Suprapubic skin (tissue), 4 donors: ENCODE data around the gene PXYLP1. TPM values are rescaled to one million over a fixed set of nuclear protein-coding genes. Genes with fewer than 3 reads are reported as not detected.

Source experiments
- DNase-seq, 2 donors: peaks; one replicate each; pipeline ENCODE4 v3.0.0-alpha.2; 2019; ENCODE audit warnings: low spot score in 2 of 2
- H3K27ac ChIP-seq: fragments of 200-600 bp; sonication (generic); one replicate; pipeline ENCODE4 v1.5.1; 2019
- H3K27me3 ChIP-seq: fragments of 200-600 bp; sonication (generic); one replicate; pipeline ENCODE4 v1.5.1; 2019
- H3K36me3 ChIP-seq: fragments of 200-600 bp; sonication (generic); one replicate; pipeline ENCODE4 v1.5.1; 2019
- H3K4me1 ChIP-seq: fragments of 200-600 bp; sonication (generic); one replicate; pipeline ENCODE4 v1.5.1; 2019
- H3K4me3 ChIP-seq: fragments of 200-600 bp; sonication (generic); one replicate; pipeline ENCODE4 v1.5.1; 2019; ENCODE audit warnings: mild to moderate bottlenecking
- H3K9me3 ChIP-seq: fragments of 200-600 bp; sonication (generic); one replicate; pipeline ENCODE4 v1.5.1; 2019
- EP300 ChIP-seq: sonication (generic); formaldehyde crosslinking; IDR thresholded peaks from one replicate; pipeline ENCODE4 v1.6.1; 2017; ENCODE audit warnings: antibody characterized with exemption
- POLR2A ChIP-seq, 2 donors: fragments of 450-650 bp; IDR thresholded peaks; one replicate each; pipeline ENCODE4 v1.6.1; 2017; ENCODE audit warnings: antibody characterized with exemption in 2 of 2, mild to moderate bottlenecking in 2 of 2, moderate library complexity in 2 of 2
- POLR2AphosphoS5 ChIP-seq, 3 donors: sonication (generic); formaldehyde crosslinking; IDR thresholded peaks; one replicate each; pipeline ENCODE4 v1.6.1; 2017; ENCODE audit warnings: antibody characterized with exemption in 3 of 3
- WGBS: methylation state at CpG from one replicate; pipeline ENCODE4 v1.1.5; 2018; 5-methylcytosine and 5-hydroxymethylcytosine counted together
- total RNA-seq, 4 donors: library from RNA; depleted of rRNA; stranded (reverse); fragments of >200 nt; gene quantifications; one replicate each; pipeline ENCODE4 v1.1.0, GENCODE V29; 2016
- TF ChIP-seq, protein P1 (sequence below), 2 donors: fragments of 200-600 bp in 1 of 2; fragments of 450-650 bp in 1 of 2; sonication (generic) in 1 of 2; IDR thresholded peaks; one replicate each; pipeline ENCODE4 v1.5.1; 2016 to 2019; ENCODE audit warnings: antibody characterized with exemption in 2 of 2, mild to moderate bottlenecking in 1 of 2, moderate library complexity in 1 of 2

The PXYLP1 gene
- total RNA-seq, 4 donors from 2014 or later, result 6.7 to 11.8 (median 9.5) TPM

- WGBS, result 63% methylated on average over 4 of the region's 4 CpGs
- no peak for DNase-seq
- Histone ChIP-seq H3K27ac (no peak overlapping the region), H3K27me3 (no peaks in the 10 kb centered on the region), H3K9me3 (no peaks in the 10 kb centered on the region), H3K36me3 (peaks cover 3% of the 10 kb centered on the region), H3K4me1 (peaks cover 10% of the 10 kb centered on the region), H3K4me3 (no peak overlapping the region)
- TF ChIP-seq, protein P1, sequence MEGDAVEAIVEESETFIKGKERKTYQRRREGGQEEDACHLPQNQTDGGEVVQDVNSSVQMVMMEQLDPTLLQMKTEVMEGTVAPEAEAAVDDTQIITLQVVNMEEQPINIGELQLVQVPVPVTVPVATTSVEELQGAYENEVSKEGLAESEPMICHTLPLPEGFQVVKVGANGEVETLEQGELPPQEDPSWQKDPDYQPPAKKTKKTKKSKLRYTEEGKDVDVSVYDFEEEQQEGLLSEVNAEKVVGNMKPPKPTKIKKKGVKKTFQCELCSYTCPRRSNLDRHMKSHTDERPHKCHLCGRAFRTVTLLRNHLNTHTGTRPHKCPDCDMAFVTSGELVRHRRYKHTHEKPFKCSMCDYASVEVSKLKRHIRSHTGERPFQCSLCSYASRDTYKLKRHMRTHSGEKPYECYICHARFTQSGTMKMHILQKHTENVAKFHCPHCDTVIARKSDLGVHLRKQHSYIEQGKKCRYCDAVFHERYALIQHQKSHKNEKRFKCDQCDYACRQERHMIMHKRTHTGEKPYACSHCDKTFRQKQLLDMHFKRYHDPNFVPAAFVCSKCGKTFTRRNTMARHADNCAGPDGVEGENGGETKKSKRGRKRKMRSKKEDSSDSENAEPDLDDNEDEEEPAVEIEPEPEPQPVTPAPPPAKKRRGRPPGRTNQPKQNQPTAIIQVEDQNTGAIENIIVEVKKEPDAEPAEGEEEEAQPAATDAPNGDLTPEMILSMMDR (IDR thresholded peaks at IDR 0.05), result no peak
- TF ChIP-seq POLR2AphosphoS5 (IDR thresholded peaks at IDR 0.05), result no peak
- no peak for TF ChIP-seq EP300
- no peak for TF ChIP-seq POLR2A (IDR thresholded peaks at IDR 0.05)
These were observed 49.1 kb downstream of the PXYLP1 start for GRCh38 chr3:141280690-141281089.

DNA sequence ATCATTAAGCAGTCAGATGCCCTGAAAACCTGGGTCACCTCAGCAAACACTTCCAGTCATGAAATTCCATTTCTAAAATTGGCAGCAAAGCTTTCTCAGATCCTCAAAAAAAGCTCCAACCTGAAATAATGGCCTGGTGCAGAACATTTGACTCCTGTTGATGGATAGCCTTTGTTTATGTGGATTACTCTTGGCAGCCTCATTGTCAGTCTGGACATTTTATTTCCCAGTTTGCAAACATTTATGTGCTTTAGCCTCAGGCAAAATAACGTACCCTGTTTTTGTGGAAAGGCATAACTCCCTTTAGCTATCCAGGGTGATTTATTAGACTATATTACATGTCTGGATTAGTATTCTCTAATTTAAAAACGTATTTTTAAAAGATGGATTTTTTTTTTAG is 53.9 kb downstream of the PXYLP1 start:
- TF ChIP-seq POLR2AphosphoS5 (IDR thresholded peaks at IDR 0.05), result no peak
- 72% methylated on average over 2 of the region's 2 CpGs for WGBS
- no peak for DNase-seq

DNA sequence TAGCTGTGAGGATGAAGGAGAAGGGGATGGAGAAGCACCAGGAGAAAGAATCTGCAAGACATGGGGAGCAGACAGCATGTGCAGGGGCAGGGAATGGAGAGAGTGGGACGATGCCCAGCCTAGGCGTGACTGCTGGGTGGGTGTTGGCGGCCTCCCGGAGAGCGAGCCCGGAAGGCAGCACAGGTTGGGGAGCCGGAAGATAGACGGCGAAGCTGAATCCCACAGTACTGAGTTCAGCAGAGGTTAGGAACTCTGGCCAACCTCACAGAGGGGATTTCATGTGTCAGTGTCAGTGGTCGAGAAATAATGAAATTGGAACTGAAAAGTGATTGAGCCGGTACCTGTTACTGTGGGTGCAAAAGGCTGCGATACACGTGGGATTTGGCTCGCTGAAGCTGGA is 55.2 kb downstream of the PXYLP1 start:
- peaks cover 9% of the 10 kb centered on the region for H3K36me3 ChIP-seq
- no peak overlapping the region for H3K27ac ChIP-seq
- no peaks in the 10 kb centered on the region for H3K27me3 ChIP-seq
- WGBS, result 94% methylated on average over 14 of the region's 14 CpGs
- no peaks in the 10 kb centered on the region for H3K4me1 ChIP-seq
- no peaks in the 10 kb centered on the region for H3K9me3 ChIP-seq
- TF ChIP-seq, protein P1 (IDR thresholded peaks at IDR 0.05), result no peak
- TF ChIP-seq EP300, result no peak
- TF ChIP-seq POLR2AphosphoS5 (IDR thresholded peaks at IDR 0.05), result no peak
- no peak for TF ChIP-seq POLR2A (IDR thresholded peaks at IDR 0.05)
- DNase-seq, result no peak
- H3K4me3 ChIP-seq, result no peak overlapping the region

More for the DNA sequence above, 53.9 kb downstream of the PXYLP1 start:
- no peaks in the 10 kb centered on the region for H3K4me1 ChIP-seq
- H3K4me3 ChIP-seq, result no peak overlapping the region
- no peaks in the 10 kb centered on the region for H3K27me3 ChIP-seq
- no peak overlapping the region for H3K27ac ChIP-seq
- H3K36me3 ChIP-seq, result peaks cover 7% of the 10 kb centered on the region
- no peaks in the 10 kb centered on the region for H3K9me3 ChIP-seq

DNA sequence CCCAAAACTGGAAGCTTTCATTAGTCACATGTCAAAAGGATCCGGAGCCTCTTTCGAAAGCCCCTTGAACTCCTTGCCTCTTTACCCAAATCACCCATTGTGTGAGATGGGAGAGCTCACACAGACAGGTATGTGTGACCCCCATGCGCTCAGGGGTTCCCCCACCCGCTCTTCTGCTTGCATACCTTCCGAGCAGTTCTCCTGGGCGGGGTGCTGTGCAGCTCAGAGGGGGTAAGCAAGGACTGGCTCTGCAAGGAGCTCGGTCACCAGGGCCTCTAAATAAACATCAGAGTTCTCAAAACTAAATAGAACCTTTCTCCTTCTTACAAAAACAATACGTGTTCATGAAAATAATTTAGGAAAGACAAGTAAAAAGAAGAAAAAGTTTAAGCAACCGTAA is 55.7 kb downstream of the PXYLP1 start:
- no peak for TF ChIP-seq EP300
- TF ChIP-seq, protein P1 (IDR thresholded peaks at IDR 0.05), result no peak
- no peak for TF ChIP-seq POLR2A (IDR thresholded peaks at IDR 0.05)
- no peak for TF ChIP-seq POLR2AphosphoS5 (IDR thresholded peaks at IDR 0.05)
- no peaks in the 10 kb centered on the region for H3K4me1 ChIP-seq

GRCh38 chr3:141288336-141288990 is 56.8 kb downstream of the PXYLP1 start:
- no peaks in the 10 kb centered on the region for H3K4me1 ChIP-seq
- 90% methylated on average over 7 of the region's 7 CpGs for WGBS
- no peak overlapping the region for H3K27ac ChIP-seq
- no peaks in the 10 kb centered on the region for H3K27me3 ChIP-seq
- no peaks in the 10 kb centered on the region for H3K9me3 ChIP-seq
- peaks cover 12% of the 10 kb centered on the region for H3K36me3 ChIP-seq
- TF ChIP-seq, protein P1 (IDR thresholded peaks at IDR 0.05), result no peak
- TF ChIP-seq POLR2AphosphoS5 (IDR thresholded peaks at IDR 0.05), result no peak
- no peak for TF ChIP-seq EP300
- no peak for TF ChIP-seq POLR2A (IDR thresholded peaks at IDR 0.05)
- H3K4me3 ChIP-seq, result no peak overlapping the region
- no peak for DNase-seq

More for the DNA sequence above, 55.7 kb downstream of the PXYLP1 start:
- Histone ChIP-seq H3K36me3 (peaks cover 12% of the 10 kb centered on the region), H3K4me3 (no peak overlapping the region), H3K27me3 (no peaks in the 10 kb centered on the region), H3K9me3 (no peaks in the 10 kb centered on the region), H3K27ac (no peak overlapping the region)
- 91% methylated on average over 9 of the region's 9 CpGs for WGBS
- no peak for DNase-seq
